Endothelial cell of umbilical vein (primary cell): Measurements from ENCODE around the gene SERPINI1. TPM values are rescaled to one million over a fixed set of nuclear protein-coding genes. Genes with fewer than 3 reads are reported as not detected.

Experiments used
- BruUV-seq: library from RNA; stranded (reverse); fragments of 400-500 nt; replicated peaks from 2 replicates; lab custom pipeline; 2021; lab: Mats Ljungman, UMichigan
- CTCF ChIA-PET: fragments of 300-600, 350-600 bp; sonication (Branson Sonifier 250); formaldehyde crosslinking; loops from one replicate; lab custom pipeline; 2021; ENCODE audit warnings: antibody characterized with exemption, inconsistent platforms; lab: Charles Lee
- POLR2A ChIA-PET: fragments of 300-600, 350-600 bp; sonication (Branson Sonifier 250); formaldehyde crosslinking; loops from one replicate; lab custom pipeline; 2021; ENCODE audit warnings: antibody characterized with exemption, inconsistent platforms; lab: Charles Lee
- DNase-seq: peaks from one replicate; pipeline ENCODE4 v3.0.0-alpha.2; 2011; ENCODE audit warnings: low read depth, low spot score
- FAIRE-seq: peaks from 2 replicates; lab custom pipeline; 2011; peaks lifted over from hg19 to GRCh38; lab: Jason Lieb, UNC
- H2AFZ ChIP-seq: 2 replicates; pipeline ENCODE4 v1.6.0; 2012; ENCODE audit warnings: low read depth, low read length, control low read depth, inconsistent platforms
- H3K27ac ChIP-seq: 2 replicates; pipeline ENCODE4 v1.5.1; 2011; ENCODE audit warnings: low read depth, mild to moderate bottlenecking, control low read depth, low read length, moderate library complexity; ENCODE audit not compliant: insufficient read depth
- H3K27me3 ChIP-seq, 2 experiments: 2 replicates each; pipeline versions ENCODE4 v1.6.0 to v1.6.1; 2011; ENCODE audit warnings: low read length in 2 of 2, mixed read lengths in 1 of 2; ENCODE audit not compliant: control insufficient read depth in 2 of 2, insufficient read depth in 2 of 2
- H3K36me3 ChIP-seq, 2 experiments: 2 replicates in 1 of 2; 3 replicates in 1 of 2; pipeline ENCODE4 v1.5.1; 2011; ENCODE audit warnings: low read length in 2 of 2, mild to moderate bottlenecking in 1 of 2, moderate library complexity in 1 of 2; ENCODE audit not compliant: control insufficient read depth in 2 of 2, insufficient read depth in 2 of 2; ENCODE audit errors: extremely low read depth in 1 of 2
- H3K4me1 ChIP-seq: 3 replicates; pipeline ENCODE4 v1.5.1; 2011; ENCODE audit warnings: mild to moderate bottlenecking, low read length; ENCODE audit not compliant: control insufficient read depth, insufficient read depth; ENCODE audit errors: extremely low read depth
- H3K4me2 ChIP-seq: 2 replicates; pipeline ENCODE4 v1.6.1; 2011; ENCODE audit warnings: low read length, control low read depth, mixed read lengths; ENCODE audit not compliant: insufficient read depth
- H3K4me3 ChIP-seq, 3 experiments: fragments of 200-600 bp in 1 of 3; sonication (generic), shearing (Covaris generic) in 1 of 3; replicated peaks in 1 of 3; 2 replicates each; pipeline ENCODE4 v1.5.1; 2011 to 2016; ENCODE audit warnings: control low read depth in 3 of 3, low read length in 3 of 3, mild to moderate bottlenecking in 2 of 3, inconsistent platforms in 1 of 3, low read depth in 1 of 3, moderate library complexity in 1 of 3; ENCODE audit not compliant: insufficient read depth in 1 of 3
- H3K79me2 ChIP-seq: 2 replicates; pipeline ENCODE4 v1.6.0; 2012; ENCODE audit warnings: low read length, inconsistent platforms; ENCODE audit not compliant: control insufficient read depth, insufficient read depth
- H3K9ac ChIP-seq: replicated peaks from 2 replicates; pipeline ENCODE3; 2011; ENCODE audit warnings: low read length, control low read depth; ENCODE audit not compliant: insufficient read depth; ENCODE audit errors: extremely low read depth
- H3K9me1 ChIP-seq: replicated peaks from 3 replicates; pipeline ENCODE4 v1.6.0; 2011; ENCODE audit warnings: mild to moderate bottlenecking, low read length; ENCODE audit not compliant: control insufficient read depth, insufficient read depth; ENCODE audit errors: extremely low read depth
- H3K9me3 ChIP-seq: replicated peaks from 2 replicates; pipeline ENCODE4 v1.5.1; 2012; ENCODE audit warnings: low read length, inconsistent platforms; ENCODE audit not compliant: control insufficient read depth, insufficient read depth
- H4K20me1 ChIP-seq: replicated peaks from 2 replicates; pipeline ENCODE3; 2011; ENCODE audit warnings: mild to moderate bottlenecking, low read length; ENCODE audit not compliant: control insufficient read depth, insufficient read depth; ENCODE audit errors: extremely low read depth
- EZH2 ChIP-seq: IDR thresholded peaks from 2 replicates; pipeline ENCODE4 v1.6.1; 2012; ENCODE audit warnings: borderline replicate concordance, low read depth, mild to moderate bottlenecking, moderate library complexity, low read length, inconsistent platforms; ENCODE audit not compliant: severe bottlenecking
- FOS ChIP-seq: IDR thresholded peaks from 2 replicates; pipeline ENCODE4 v1.6.1; 2011; ENCODE audit warnings: mild to moderate bottlenecking, low read length, moderate library complexity, borderline replicate concordance; ENCODE audit not compliant: insufficient read depth
- GATA2 ChIP-seq: IDR thresholded peaks from 2 replicates; pipeline ENCODE4 v1.7.0; 2011; ENCODE audit warnings: low read depth, mild to moderate bottlenecking, moderate library complexity, mixed read lengths, low read length; ENCODE audit not compliant: insufficient read length, insufficient read depth
- JUN ChIP-seq: IDR thresholded peaks from 2 replicates; pipeline ENCODE4 v1.6.1; 2011; ENCODE audit warnings: borderline replicate concordance, low read depth; ENCODE audit not compliant: insufficient read length, insufficient read depth
- MYC ChIP-seq: IDR thresholded peaks from one replicate; pipeline ENCODE4 v1.6.1; 2011; ENCODE audit warnings: mild to moderate bottlenecking, low read depth, low read length
- POLR2A ChIP-seq: IDR thresholded peaks from 2 replicates; pipeline ENCODE4 v1.6.1; 2012; ENCODE audit warnings: low read depth, mild to moderate bottlenecking, control low read depth, low read length
- POLR2AphosphoS5 ChIP-seq: IDR thresholded peaks from 2 replicates; pipeline ENCODE4 v1.6.1; 2012; ENCODE audit warnings: low read depth, mild to moderate bottlenecking, control low read depth, low read length, moderate library complexity; ENCODE audit not compliant: insufficient read depth
- dilution Hi-C: fragments of 300-500 bp; cut with MboI; formaldehyde crosslinking; loops from one replicate; pipeline ENCODE4 v1.15.0; 2019; ENCODE audit warnings: low sequenced_read_pairs; ENCODE audit not compliant: extremely low pct_ligation_motif_present
- intact Hi-C: fragments of 100-400 bp; cut with micrococcal nuclease; formaldehyde crosslinking; loops from one replicate; pipeline ENCODE4 v1.10.0; 2022
- polyA plus RNA-seq, 4 experiments: library from polyadenylated mRNA; depleted of rRNA in 3 of 4; stranded (reverse) in 3 of 4; unstranded in 1 of 4; fragments of >200 nt; gene quantifications; 2 replicates each; pipeline versions ENCODE4 v1.2.1 to v1.2.3, GENCODE V29; 2011 to 2012; ENCODE audit warnings: missing spikeins in 1 of 4
- total RNA-seq: library from RNA; stranded (reverse); gene quantifications from 2 replicates; pipeline ENCODE4 v1.2.3, GENCODE V29; 2021
- TF ChIP-seq, protein P1 (sequence below), 2 donors: IDR thresholded peaks; 1 replicate in 1 of 2; 2 replicates in 1 of 2; pipeline ENCODE4 v1.5.1; 2011; ENCODE audit warnings: low read length in 2 of 2, mild to moderate bottlenecking in 2 of 2, moderate library complexity in 2 of 2, control low read depth in 1 of 2, inconsistent platforms in 1 of 2, low read depth in 1 of 2; ENCODE audit not compliant: insufficient read depth in 1 of 2; ENCODE audit errors: extremely low read depth in 1 of 2
- TF ChIP-seq, protein P2 (sequence below): IDR thresholded peaks from 2 replicates; pipeline ENCODE4 v1.6.1; 2011; ENCODE audit not compliant: insufficient read depth, insufficient read length

SERPINI1 gene
- total and polyA plus RNA-seq, 2 donors (not counting 3 experiments of a cell fraction or from before 2014, with no cell fraction given) = 0.22 to 0.28 TPM

- Histone ChIP-seq H4K20me1 (no peaks in the 10 kb centered on the region), H3K4me1 (no peaks in the 10 kb centered on the region), H3K27me3 (no peaks in the 10 kb centered on the region), H3K9me3 (no peaks in the 10 kb centered on the region), H3K4me3 (no peak overlapping the region), H3K9ac (no peak overlapping the region), H3K79me2 (no peaks in the 10 kb centered on the region), H2AFZ (no peak overlapping the region), H3K4me2 (no peak overlapping the region), H3K9me1 (no peaks in the 10 kb centered on the region), H3K36me3 (no peaks in the 10 kb centered on the region), H3K27ac (no peak overlapping the region)
- BruUV-seq = no TSS peak
- dilution Hi-C loops (no loop called here), intact Hi-C loops (no loop called here)
- ChIA-PET CTCF (no interaction called here), POLR2A (no interaction called here)
- no peak for FAIRE-seq
- no peak for TF ChIP-seq POLR2A
- no peak for TF ChIP-seq GATA2
- TF ChIP-seq, protein P1, sequence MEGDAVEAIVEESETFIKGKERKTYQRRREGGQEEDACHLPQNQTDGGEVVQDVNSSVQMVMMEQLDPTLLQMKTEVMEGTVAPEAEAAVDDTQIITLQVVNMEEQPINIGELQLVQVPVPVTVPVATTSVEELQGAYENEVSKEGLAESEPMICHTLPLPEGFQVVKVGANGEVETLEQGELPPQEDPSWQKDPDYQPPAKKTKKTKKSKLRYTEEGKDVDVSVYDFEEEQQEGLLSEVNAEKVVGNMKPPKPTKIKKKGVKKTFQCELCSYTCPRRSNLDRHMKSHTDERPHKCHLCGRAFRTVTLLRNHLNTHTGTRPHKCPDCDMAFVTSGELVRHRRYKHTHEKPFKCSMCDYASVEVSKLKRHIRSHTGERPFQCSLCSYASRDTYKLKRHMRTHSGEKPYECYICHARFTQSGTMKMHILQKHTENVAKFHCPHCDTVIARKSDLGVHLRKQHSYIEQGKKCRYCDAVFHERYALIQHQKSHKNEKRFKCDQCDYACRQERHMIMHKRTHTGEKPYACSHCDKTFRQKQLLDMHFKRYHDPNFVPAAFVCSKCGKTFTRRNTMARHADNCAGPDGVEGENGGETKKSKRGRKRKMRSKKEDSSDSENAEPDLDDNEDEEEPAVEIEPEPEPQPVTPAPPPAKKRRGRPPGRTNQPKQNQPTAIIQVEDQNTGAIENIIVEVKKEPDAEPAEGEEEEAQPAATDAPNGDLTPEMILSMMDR (IDR thresholded peaks at IDR 0.05; ENCODE audit: extremely low read depth in 1 of 2, insufficient read depth in 1 of 2, low read depth in 1 of 2, low read length in 2 of 2) = no peak
- no peak for TF ChIP-seq EZH2
- no peak for TF ChIP-seq JUN
- no peak for TF ChIP-seq MYC
- TF ChIP-seq, protein P2, sequence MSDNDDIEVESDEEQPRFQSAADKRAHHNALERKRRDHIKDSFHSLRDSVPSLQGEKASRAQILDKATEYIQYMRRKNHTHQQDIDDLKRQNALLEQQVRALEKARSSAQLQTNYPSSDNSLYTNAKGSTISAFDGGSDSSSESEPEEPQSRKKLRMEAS = no peak
- no peak for TF ChIP-seq POLR2AphosphoS5
- TF ChIP-seq FOS = no peak
- DNase-seq = no peak
Measured at GRCh38 chr3:167851749-167852148, 116.2 kb downstream of the SERPINI1 start.
